Activated CD4-positive, alpha-beta T cell treated with anti-CD3 and anti-CD28 coated beads, Interleukin-2, amount 10 ng/mL, durations not matched to agents 7 days and 5 days (primary cell): Measurements from ENCODE around the gene GMEB1. TPM values are rescaled to one million over a fixed set of nuclear protein-coding genes. Genes with fewer than 3 reads are reported as not detected.

ENCODE experiments used
- CTCF ChIA-PET: fragments of 350-600 bp; sonication (Branson Sonifier 250); formaldehyde crosslinking; loops from one replicate; lab custom pipeline; 2021; ENCODE audit warnings: antibody characterized with exemption; lab: Charles Lee
- POLR2A ChIA-PET: fragments of 350-600 bp; sonication (Branson Sonifier 250); formaldehyde crosslinking; loops from one replicate; lab custom pipeline; 2021; ENCODE audit warnings: antibody characterized with exemption; lab: Charles Lee
- DNase-seq: peaks from one replicate; pipeline ENCODE4 v3.0.0-alpha.2; 2020
- H3K27ac Mint-ChIP-seq: one replicate; pipeline ENCODE4 v1.8.0; 2021; ENCODE audit warnings: mild to moderate bottlenecking, moderate library complexity, mixed read lengths
- H3K27me3 Mint-ChIP-seq: one replicate; pipeline ENCODE4 v1.8.0; 2021; ENCODE audit warnings: mixed read lengths
- H3K36me3 Mint-ChIP-seq: one replicate; pipeline ENCODE4 v1.8.0; 2021; ENCODE audit warnings: low read depth, mixed read lengths
- H3K4me1 Mint-ChIP-seq: one replicate; pipeline ENCODE4 v1.8.0; 2021; ENCODE audit warnings: mixed read lengths
- H3K4me3 Mint-ChIP-seq: one replicate; pipeline ENCODE4 v1.8.0; 2021; ENCODE audit warnings: mild to moderate bottlenecking, moderate library complexity, mixed read lengths
- H3K9me3 Mint-ChIP-seq: one replicate; pipeline ENCODE4 v1.8.0; 2021; ENCODE audit warnings: mixed read lengths
- total RNA-seq, 2 experiments: library from RNA; stranded (reverse); gene quantifications; one replicate each; pipeline ENCODE4 v1.2.3, GENCODE V29; 2021

Gene GMEB1
- total RNA-seq, 2 experiments from 2014 or later = 26.8 to 27.2 TPM

DNA sequence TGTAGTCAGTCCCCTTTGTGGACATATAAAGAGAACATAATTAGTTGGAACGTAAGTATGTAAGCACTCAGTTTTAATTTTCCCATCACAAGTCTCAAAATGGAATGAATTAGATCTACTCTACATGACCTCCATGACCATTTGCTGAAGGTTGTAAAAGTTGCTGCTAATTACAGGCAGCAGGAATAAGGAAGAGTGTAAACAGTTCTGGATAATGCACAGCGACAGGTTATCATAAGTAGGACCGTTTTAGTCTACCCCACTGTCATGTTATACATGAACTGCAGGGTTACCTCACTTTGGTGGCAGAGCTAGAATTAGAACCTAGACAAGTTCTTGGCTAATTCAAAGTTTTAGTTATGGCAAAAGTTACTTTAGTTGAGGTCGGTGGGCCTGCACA is 89.8 kb downstream of the GMEB1 start:
- ChIA-PET CTCF (interaction anchor here (0.6 to 1.5 kb wide), 3 partner anchors 10 to 25 kb away, joined by 3 to 5 read pairs (median 3); partner anchors contain the start of gene YTHDF2), POLR2A (no interaction called here)
- H3K9me3 Mint-ChIP-seq = no peaks in the 10 kb centered on the region
- H3K27ac Mint-ChIP-seq = no peak overlapping the region
- H3K36me3 Mint-ChIP-seq = peaks cover 28% of the 10 kb centered on the region
- H3K4me3 Mint-ChIP-seq = no peak overlapping the region
- DNase-seq = no peak
- no peaks in the 10 kb centered on the region for H3K27me3 Mint-ChIP-seq
- peaks cover 10% of the 10 kb centered on the region for H3K4me1 Mint-ChIP-seq

DNA sequence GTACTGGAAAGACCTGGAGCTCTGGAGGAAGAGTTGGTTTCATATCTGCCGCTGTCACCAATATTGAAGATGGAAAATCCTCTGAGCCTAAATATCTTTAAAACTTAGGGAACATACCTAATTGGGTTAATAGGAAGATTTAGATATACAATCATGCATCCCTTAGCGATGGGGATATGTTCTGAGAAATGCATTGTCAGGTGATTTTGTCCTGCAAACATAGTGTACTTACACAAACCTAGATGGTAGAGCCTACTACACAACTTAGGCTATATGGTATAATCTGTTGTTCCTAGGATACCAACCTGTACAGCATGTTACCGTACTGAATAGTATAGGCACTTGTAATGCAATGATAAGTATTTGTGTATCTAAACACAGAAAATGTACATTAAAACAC is 90.7 kb downstream of the GMEB1 start:
- Mint-ChIP-seq H3K36me3 (peaks cover 24% of the 10 kb centered on the region), H3K27me3 (no peaks in the 10 kb centered on the region), H3K9me3 (no peaks in the 10 kb centered on the region), H3K4me3 (no peak overlapping the region), H3K27ac (no peak overlapping the region), H3K4me1 (peaks cover 6% of the 10 kb centered on the region)
- POLR2A ChIA-PET = no interaction called here
- no peak for DNase-seq
- CTCF ChIA-PET = interaction anchor here (1.1 to 1.5 kb wide), 3 partner anchors 16 to 23 kb away, joined by 3 to 5 read pairs (median 5); partner anchors contain the start of gene YTHDF2

DNA sequence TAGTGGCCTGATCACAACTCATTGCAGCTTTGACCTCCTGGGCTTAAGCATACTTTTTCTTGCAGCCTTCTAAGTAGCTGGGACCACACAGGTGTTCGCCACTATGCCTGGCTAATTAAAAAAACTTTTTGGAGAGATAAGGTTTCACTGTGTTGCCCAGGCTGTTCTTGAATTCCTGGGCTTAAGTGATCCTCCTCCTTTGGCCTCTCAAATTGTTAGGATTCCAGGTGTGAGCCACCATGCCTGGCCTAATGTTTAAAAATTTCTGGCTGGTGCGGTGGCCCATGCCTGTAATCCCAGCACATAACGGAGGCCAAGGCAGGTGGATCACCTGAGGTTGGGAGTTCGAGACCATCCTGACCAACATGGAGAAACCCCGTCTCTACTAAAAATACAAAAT is 92.6 kb downstream of the GMEB1 start:
- CTCF ChIA-PET = interaction anchor here (1.0 kb wide), 1 partner anchor 24 kb away, joined by 3 read pairs; the partner anchor contains the start of gene YTHDF2

DNA sequence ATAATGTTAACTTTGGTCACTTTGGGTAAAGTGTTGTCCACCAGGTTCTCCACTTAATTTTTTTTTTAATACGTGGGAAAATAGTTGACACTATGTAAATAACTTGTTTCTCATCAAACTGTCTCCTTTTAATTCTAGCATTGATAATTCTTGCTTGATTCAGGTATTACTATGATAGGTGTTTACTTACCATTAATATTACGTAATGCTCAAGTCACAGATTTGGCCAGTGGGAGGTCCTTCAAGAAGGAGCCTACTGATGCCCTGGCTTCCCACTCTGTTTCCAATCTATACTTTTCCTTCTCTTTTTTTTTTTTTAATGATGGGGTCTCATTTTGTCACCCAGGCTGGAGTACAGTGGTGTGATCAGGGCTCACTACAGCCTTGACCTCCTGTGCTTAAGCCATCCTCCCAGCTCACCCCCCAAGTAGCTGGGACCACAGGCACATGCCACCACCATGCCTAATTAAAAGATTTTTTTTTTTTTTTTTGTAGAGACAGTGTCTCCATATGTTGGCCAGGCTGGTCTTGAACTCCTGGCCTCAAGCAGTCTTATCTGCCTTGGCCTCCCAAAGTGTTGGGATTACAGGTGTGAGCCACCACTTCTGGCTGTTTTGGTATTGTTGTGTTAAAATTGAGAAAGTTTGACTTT is 98.1 kb downstream of the GMEB1 start:
- Mint-ChIP-seq H3K36me3 (peaks cover 27% of the 10 kb centered on the region), H3K4me3 (no peak overlapping the region), H3K9me3 (no peaks in the 10 kb centered on the region), H3K27me3 (no peaks in the 10 kb centered on the region), H3K4me1 (peaks cover 9% of the 10 kb centered on the region), H3K27ac (no peak overlapping the region)
- ChIA-PET CTCF (no interaction called here), POLR2A (no interaction called here)
- DNase-seq = no peak

More for the DNA sequence above, 92.6 kb downstream of the GMEB1 start:
- H3K27ac Mint-ChIP-seq = no peak overlapping the region
- H3K4me3 Mint-ChIP-seq = no peak overlapping the region
- POLR2A ChIA-PET = no interaction called here
- no peaks in the 10 kb centered on the region for H3K9me3 Mint-ChIP-seq
- H3K27me3 Mint-ChIP-seq = no peaks in the 10 kb centered on the region
- peaks cover 13% of the 10 kb centered on the region for H3K4me1 Mint-ChIP-seq
- no peak for DNase-seq
- H3K36me3 Mint-ChIP-seq = peaks cover 27% of the 10 kb centered on the region

Other genes starting within 250 kb of the GMEB1 start
- 10 to 100 TPM; 76.2 to 76.5 TPM for gene RCC1, start 162.7 kb upstream of the GMEB1 start, total RNA-seq
- 10 to 100 TPM; 69.3 to 70.6 TPM for gene TRNAU1AP, start 115.7 kb upstream of the GMEB1 start, total RNA-seq
- not detected for gene RAB42, start 76.5 kb upstream of the GMEB1 start, total RNA-seq
- 10 to 100 TPM; 31.0 to 40.4 TPM for gene TAF12, start 25.7 kb upstream of the GMEB1 start, total RNA-seq
- not detected for gene RNU11, start 20.2 kb upstream of the GMEB1 start, total RNA-seq
- gene YTHDF2, start 68.2 kb downstream of the GMEB1 start, total RNA-seq = 10 to 100 TPM; 76.3 to 89.2 TPM
- gene OPRD1, start 143.4 kb downstream of the GMEB1 start, total RNA-seq = not detected
- 100 to 1,000 TPM; 163 to 198 TPM for gene EPB41, start 245.8 kb downstream of the GMEB1 start, total RNA-seq